Activated CD4-positive, alpha-beta T cell treated with anti-CD3 and anti-CD28 coated beads for 36 hours (primary cell): ENCODE data around the gene MARCHF5. TPM values are rescaled to one million over a fixed set of nuclear protein-coding genes. Genes with fewer than 3 reads are reported as not detected.
"Not testable (repeated sequence)": the region's sequence is repeated elsewhere in the genome, so short reads cannot be mapped to it uniquely, and the experiment has no call there.

Experiments used
- ATAC-seq: fragments of 200-7000 bp; cut with Tn5 transposase; one replicate; pipeline ENCODE4 v1.10.0; 2021; ENCODE audit warnings: mild to moderate bottlenecking, moderate library complexity
- CTCF ChIA-PET: fragments of 350-600 bp; sonication (Branson Sonifier 250); formaldehyde crosslinking; loops from one replicate; lab custom pipeline; 2021; ENCODE audit warnings: antibody characterized with exemption; lab: Charles Lee
- POLR2A ChIA-PET: fragments of 350-600 bp; sonication (Branson Sonifier 250); formaldehyde crosslinking; loops from one replicate; lab custom pipeline; 2021; ENCODE audit warnings: antibody characterized with exemption, inconsistent platforms; lab: Charles Lee
- DNase-seq: peaks from one replicate; pipeline ENCODE4 v3.0.0-alpha.2; 2020
- H3K27ac Mint-ChIP-seq: one replicate; pipeline ENCODE4 v1.8.0; 2021; ENCODE audit warnings: mixed read lengths
- H3K27me3 Mint-ChIP-seq: one replicate; pipeline ENCODE4 v1.8.0; 2021; ENCODE audit warnings: mixed read lengths
- H3K36me3 Mint-ChIP-seq: one replicate; pipeline ENCODE4 v1.8.0; 2021; ENCODE audit warnings: low read depth, mixed read lengths
- H3K4me1 Mint-ChIP-seq: one replicate; pipeline ENCODE4 v1.8.0; 2021; ENCODE audit warnings: mixed read lengths
- H3K4me3 Mint-ChIP-seq: one replicate; pipeline ENCODE4 v1.8.0; 2021; ENCODE audit warnings: mild to moderate bottlenecking, moderate library complexity, mixed read lengths
- H3K9me3 Mint-ChIP-seq: one replicate; pipeline ENCODE4 v1.8.0; 2021; ENCODE audit warnings: low read depth, mixed read lengths
- intact Hi-C, 2 experiments: fragments of 100-400 bp; cut with DNase I in 1 of 2; cut with micrococcal nuclease in 1 of 2; formaldehyde crosslinking; loops; one replicate each; pipeline versions ENCODE4 v1.14.2 to v1.15.1; 2022 to 2024; cut with DNase I, micrococcal nuclease
- total RNA-seq, 2 experiments: library from RNA; stranded (reverse); gene quantifications; one replicate each; pipeline ENCODE4 v1.2.3, GENCODE V29; 2021

The MARCHF5 gene
- total RNA-seq, 2 experiments from 2014 or later: 11.7 to 25.9 TPM

DNA sequence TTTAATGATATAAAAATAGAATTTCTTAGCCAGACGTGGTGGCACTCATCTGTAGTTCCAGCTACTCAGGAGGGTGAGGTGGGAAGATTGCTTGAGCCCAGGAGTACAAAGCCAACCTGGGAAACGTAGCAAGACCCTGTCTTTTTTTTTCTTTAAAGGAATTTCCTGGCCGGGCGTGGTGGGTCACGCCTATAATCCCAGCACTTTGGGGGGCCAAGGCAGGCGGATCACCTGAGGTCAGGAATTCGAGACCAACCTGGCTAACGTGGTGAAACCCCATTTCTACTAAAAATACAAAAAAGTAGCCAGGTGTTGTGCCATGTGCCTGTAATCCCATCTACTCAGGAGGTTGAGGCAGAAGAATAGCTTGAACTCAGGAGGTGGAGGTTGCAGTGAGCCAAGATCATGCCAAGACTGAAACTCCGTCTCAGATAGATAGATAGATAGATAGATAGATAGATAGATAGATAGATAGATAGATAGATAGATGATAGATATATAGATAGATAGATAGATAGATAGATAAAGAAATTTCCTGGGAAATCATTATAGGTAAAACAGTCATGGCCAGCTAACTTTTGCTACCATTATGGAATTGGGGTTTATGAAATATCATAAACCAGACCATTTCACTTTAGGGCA, 56.2 kb downstream of the MARCHF5 start:
- ATAC-seq, POLR2A ChIA-PET, H3K27me3 Mint-ChIP-seq, H3K27ac Mint-ChIP-seq, H3K9me3 Mint-ChIP-seq, CTCF ChIA-PET, H3K4me1 Mint-ChIP-seq, DNase-seq, intact Hi-C loops, H3K4me3 Mint-ChIP-seq: not testable (repeated sequence)
- peaks cover 18% of the 10 kb centered on the region for H3K36me3 Mint-ChIP-seq

DNA sequence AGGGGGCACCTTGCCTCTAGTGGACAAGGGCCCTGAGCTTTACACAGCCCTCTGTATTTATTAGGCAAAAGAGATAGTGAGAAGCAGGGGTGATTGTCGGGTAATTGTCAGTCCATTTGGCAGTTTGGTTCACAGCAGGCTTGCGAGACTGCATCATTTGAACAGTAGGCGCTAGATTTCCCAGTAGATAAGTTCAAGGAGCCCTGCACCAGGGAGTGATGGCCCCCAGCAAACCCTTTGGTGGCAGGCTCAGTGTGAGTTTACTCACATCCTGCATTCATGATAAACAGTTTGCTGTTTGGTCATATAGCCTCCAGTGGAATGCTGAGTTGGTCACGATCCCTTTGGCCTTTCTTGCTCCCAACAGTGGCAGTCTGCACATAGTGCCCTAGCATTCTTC, 59.4 kb downstream of the MARCHF5 start:
- POLR2A ChIA-PET: no interaction called here
- CTCF ChIA-PET: no interaction called here
- intact Hi-C loops: no loop called here
- Mint-ChIP-seq H3K4me3 (no peak overlapping the region), H3K4me1 (no peaks in the 10 kb centered on the region), H3K27ac (no peak overlapping the region), H3K36me3 (peaks cover 11% of the 10 kb centered on the region), H3K27me3 (no peaks in the 10 kb centered on the region), H3K9me3 (no peaks in the 10 kb centered on the region)
- DNase-seq: no peak
- ATAC-seq: no peak

DNA sequence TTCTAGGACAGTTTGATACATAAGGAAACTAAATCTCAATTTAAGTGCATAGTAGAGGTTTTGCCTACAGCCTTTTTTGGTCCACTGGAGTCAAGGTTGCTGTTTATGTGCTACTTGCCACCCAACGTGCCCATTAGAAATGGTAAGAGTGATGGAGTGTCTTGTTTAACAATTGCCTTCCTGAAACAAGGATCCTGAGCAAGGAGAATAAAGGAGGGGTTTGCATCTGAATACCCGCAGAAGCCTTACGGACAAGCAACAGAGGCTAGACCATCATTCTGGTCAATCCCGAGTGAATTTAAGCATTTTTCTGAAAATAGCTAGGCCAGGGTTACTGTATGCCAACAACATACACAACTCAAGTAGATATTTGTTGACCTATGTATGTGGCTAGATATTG, 63.6 kb downstream of the MARCHF5 start:
- H3K4me1 Mint-ChIP-seq: no peaks in the 10 kb centered on the region
- H3K4me3 Mint-ChIP-seq: no peak overlapping the region
- no peaks in the 10 kb centered on the region for H3K9me3 Mint-ChIP-seq
- H3K36me3 Mint-ChIP-seq: peaks cover under 1% of the 10 kb centered on the region
- CTCF ChIA-PET: no interaction called here
- DNase-seq: no peak
- no peaks in the 10 kb centered on the region for H3K27me3 Mint-ChIP-seq
- intact Hi-C loops: no loop called here
- POLR2A ChIA-PET: no interaction called here
- ATAC-seq: no peak
- no peak overlapping the region for H3K27ac Mint-ChIP-seq

DNA sequence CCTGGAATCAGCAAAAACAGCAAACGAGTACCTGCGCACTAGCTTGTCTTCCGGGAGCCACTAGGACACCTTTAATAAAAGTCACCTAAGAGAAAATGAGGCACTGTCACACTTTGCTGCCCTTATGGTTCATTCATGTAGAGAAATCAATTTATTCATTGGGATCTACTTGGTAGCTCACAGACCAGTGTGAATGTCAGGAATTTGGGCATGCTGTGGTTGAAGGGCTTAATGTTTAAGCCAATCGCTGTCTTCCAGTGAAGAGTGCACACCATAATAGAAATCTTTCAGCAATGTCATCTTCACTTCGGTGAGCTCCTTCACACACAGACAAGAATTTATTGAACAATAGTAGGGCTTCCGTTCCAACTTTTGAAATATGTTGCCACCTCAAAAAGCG, 65.1 kb downstream of the MARCHF5 start:
- ChIA-PET POLR2A (no interaction called here), CTCF (interaction anchor here (0.6 kb wide), 1 partner anchor 893 kb away, joined by 3 read pairs; no protein-coding TSS in a partner anchor)
- H3K36me3 Mint-ChIP-seq: no peaks in the 10 kb centered on the region
- ATAC-seq: no peak
- H3K9me3 Mint-ChIP-seq: no peaks in the 10 kb centered on the region
- intact Hi-C loops: no loop called here
- no peak overlapping the region for H3K27ac Mint-ChIP-seq
- peaks cover 4% of the 10 kb centered on the region for H3K27me3 Mint-ChIP-seq
- no peaks in the 10 kb centered on the region for H3K4me1 Mint-ChIP-seq
- DNase-seq: no peak
- H3K4me3 Mint-ChIP-seq: no peak overlapping the region

DNA sequence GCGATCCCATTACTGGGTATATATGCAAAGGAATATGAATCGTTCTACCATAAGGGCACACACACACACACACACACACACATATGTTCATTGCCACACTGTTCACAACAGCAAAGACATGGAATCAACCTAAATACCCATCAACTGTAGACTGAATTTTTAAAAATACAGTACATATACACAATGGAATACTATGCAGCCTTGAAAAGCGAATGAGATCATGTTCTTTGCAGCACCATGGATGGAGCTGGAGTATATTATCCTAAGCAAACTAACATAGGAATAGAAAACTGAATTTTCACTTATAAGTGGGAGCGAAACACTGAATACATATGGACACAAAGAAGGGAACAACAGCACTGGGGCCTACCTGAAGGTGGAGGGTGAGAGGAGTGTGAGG, 72.5 kb downstream of the MARCHF5 start:
- no peak for DNase-seq
- H3K27ac Mint-ChIP-seq: no peak overlapping the region
- no peak for ATAC-seq
- intact Hi-C loops: no loop called here
- H3K27me3 Mint-ChIP-seq: peaks cover 17% of the 10 kb centered on the region
- H3K4me1 Mint-ChIP-seq: no peaks in the 10 kb centered on the region
- no peak overlapping the region for H3K4me3 Mint-ChIP-seq
- POLR2A ChIA-PET: no interaction called here
- CTCF ChIA-PET: no interaction called here
- H3K9me3 Mint-ChIP-seq: peaks cover 3% of the 10 kb centered on the region
- H3K36me3 Mint-ChIP-seq: peaks cover 2% of the 10 kb centered on the region

DNA sequence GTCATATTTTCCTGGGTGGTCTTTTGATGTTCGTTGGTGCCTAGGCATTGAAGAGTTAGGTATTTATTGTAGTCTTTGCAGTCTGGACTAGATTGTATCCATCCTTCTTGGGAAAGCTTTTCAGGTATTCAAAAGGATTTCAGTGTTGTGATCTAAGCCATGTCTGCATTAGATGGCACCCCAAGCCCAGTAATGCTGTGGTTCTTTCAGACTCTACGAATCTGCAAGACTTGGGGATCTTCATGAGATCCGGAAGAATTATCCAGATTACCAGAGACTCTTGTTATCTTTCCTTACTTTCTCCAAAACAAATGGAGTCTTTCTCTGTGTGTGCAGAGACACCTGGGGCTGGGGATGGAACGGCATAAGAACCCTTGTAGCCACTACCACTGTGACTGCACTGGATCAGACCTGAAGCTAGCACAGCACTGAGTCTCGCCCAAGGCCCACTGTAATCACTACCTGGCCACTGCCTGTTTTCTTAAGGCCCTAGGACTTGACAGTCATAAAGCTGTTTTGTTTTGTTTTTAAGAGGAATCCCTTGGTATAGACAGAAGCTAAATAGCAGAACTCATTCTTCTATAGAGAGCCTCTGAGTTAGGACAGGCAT, 75.5 kb downstream of the MARCHF5 start:
- peaks cover 2% of the 10 kb centered on the region for H3K36me3 Mint-ChIP-seq
- intact Hi-C loops: no loop called here
- POLR2A ChIA-PET: no interaction called here
- no peak overlapping the region for H3K4me3 Mint-ChIP-seq
- CTCF ChIA-PET: no interaction called here
- no peak for ATAC-seq
- DNase-seq: no peak
- H3K27me3 Mint-ChIP-seq: peaks cover 9% of the 10 kb centered on the region
- H3K27ac Mint-ChIP-seq: no peak overlapping the region
- peaks cover 3% of the 10 kb centered on the region for H3K9me3 Mint-ChIP-seq
- no peaks in the 10 kb centered on the region for H3K4me1 Mint-ChIP-seq

DNA sequence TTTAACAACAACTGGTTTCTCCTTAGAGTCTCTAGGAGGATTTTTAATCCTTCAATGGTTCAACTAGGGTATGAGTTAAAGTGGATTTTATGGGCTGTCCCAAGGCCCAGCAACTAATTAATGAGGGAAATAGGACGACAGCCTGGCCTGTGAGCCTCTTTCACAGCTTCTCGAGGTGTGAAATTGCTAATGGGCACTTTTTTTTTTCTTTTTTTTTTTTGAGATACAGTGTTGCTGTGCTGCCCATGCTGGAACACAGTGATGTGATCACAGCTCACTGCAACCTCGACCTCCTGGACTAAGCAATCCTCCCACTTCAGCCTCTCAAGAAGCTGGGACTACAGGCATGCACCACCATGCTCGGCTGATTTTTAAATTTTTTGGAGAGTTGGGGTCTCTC, 87.0 kb downstream of the MARCHF5 start:
- peaks cover 9% of the 10 kb centered on the region for H3K27me3 Mint-ChIP-seq
- DNase-seq (no peak), ATAC-seq (no peak)
- ChIA-PET POLR2A (no interaction called here), CTCF (no interaction called here)
- no peaks in the 10 kb centered on the region for H3K4me1 Mint-ChIP-seq
- no peaks in the 10 kb centered on the region for H3K9me3 Mint-ChIP-seq
- no peaks in the 10 kb centered on the region for H3K36me3 Mint-ChIP-seq
- H3K27ac Mint-ChIP-seq: no peak overlapping the region
- no peak overlapping the region for H3K4me3 Mint-ChIP-seq
- intact Hi-C loops: no loop called here

DNA sequence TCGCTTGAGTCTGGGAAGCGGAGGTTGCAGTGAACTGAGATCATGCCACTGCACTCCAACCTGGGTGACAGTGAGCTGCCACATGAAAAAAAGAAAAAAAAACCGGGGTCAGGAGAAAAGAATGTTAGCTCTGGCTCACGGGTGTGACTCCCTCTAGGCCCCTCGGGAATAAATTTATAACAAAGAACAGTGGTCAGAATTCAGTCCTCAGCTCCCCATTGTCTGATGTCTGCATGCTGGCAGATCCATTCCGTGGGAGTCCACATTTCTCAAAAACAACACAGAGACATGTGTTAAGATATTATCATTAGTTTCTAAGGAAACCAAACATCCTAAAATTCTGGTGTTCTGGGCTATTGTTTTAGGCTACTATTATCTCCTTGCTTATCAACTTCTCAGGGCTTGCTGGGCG, 90.6 kb downstream of the MARCHF5 start:
- ATAC-seq (no peak), DNase-seq (no peak)
- Mint-ChIP-seq H3K4me1 (no peaks in the 10 kb centered on the region), H3K36me3 (no peaks in the 10 kb centered on the region), H3K27me3 (peaks cover 10% of the 10 kb centered on the region), H3K4me3 (no peak overlapping the region), H3K27ac (no peak overlapping the region), H3K9me3 (no peaks in the 10 kb centered on the region)
- intact Hi-C loops: no loop called here
- POLR2A ChIA-PET: no interaction called here
- CTCF ChIA-PET: interaction anchor here (0.6 kb wide), 1 partner anchor 18 kb away, joined by 3 read pairs; no protein-coding TSS in a partner anchor

DNA sequence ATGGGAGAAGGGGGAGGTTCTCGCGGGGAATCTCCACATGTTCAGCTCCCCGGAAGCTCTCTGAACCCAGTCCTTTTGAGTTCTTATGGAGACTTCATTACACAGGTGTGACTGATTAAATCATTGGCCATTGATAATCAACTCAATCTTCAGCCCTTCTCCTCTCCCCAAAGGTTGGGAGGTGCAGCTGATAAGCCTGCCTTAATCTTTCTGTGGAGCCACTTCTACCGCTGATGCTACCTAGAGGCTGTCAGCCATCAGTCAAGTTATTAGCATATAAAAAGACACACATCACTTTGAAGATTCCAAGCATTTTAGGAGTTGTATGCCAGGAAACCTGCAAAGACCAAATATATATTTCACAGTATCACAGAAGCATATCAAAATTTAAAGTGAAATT, 91.7 kb downstream of the MARCHF5 start:
- Mint-ChIP-seq H3K36me3 (no peaks in the 10 kb centered on the region), H3K27me3 (peaks cover 12% of the 10 kb centered on the region), H3K27ac (no peak overlapping the region), H3K4me3 (no peak overlapping the region), H3K4me1 (no peaks in the 10 kb centered on the region), H3K9me3 (no peaks in the 10 kb centered on the region)
- POLR2A ChIA-PET: no interaction called here
- intact Hi-C loops: no loop called here
- CTCF ChIA-PET: no interaction called here
- ATAC-seq: no peak
- DNase-seq: no peak

DNA sequence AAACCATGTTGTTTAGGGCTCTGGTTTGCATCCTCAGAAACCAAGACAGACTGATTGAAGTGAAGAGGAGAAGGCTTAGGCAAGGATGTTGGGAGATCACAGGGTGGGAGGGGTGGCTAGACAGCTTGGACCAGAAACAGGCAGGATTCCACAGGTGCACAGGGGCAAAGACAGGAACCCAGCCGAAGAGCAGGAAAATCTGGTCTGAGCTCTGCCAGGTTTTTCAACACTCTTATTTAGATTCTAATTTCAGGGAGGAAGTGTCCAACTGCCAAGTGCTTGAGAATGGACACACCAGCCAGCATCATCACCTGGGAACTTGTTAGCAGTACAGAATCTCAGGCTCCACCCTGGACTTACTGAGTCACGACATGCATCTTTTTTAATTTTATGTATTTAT, 93.8 kb downstream of the MARCHF5 start:
- POLR2A ChIA-PET: no interaction called here
- Mint-ChIP-seq H3K9me3 (no peaks in the 10 kb centered on the region), H3K4me1 (no peaks in the 10 kb centered on the region), H3K27ac (no peak overlapping the region), H3K36me3 (no peaks in the 10 kb centered on the region), H3K27me3 (peaks cover 16% of the 10 kb centered on the region), H3K4me3 (no peak overlapping the region)
- DNase-seq (no peak), ATAC-seq (no peak)
- intact Hi-C loops: no loop called here
- CTCF ChIA-PET: no interaction called here

DNA sequence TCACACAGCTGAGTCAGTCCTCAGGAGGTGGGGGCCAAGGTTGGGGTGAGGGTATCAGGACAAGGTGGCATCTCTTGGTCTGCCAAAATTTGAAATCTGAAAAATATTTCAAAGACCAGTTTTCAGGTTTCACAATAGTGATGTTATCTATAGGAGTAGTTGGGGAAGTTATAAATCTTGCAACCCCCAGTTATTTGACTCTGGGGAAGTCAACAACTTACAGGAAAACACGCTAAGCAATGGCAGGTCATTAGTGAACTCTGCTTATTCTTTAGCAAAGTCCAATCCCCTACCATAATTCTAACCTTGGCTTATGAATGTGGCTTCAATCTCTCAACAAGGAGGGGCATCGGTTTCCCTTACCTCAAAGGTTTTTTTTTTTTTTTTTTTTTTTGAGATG, 94.9 kb downstream of the MARCHF5 start:
- no peak for ATAC-seq
- Mint-ChIP-seq H3K27ac (no peak overlapping the region), H3K36me3 (no peaks in the 10 kb centered on the region), H3K4me1 (no peaks in the 10 kb centered on the region), H3K9me3 (no peaks in the 10 kb centered on the region), H3K27me3 (peaks cover 18% of the 10 kb centered on the region), H3K4me3 (no peak overlapping the region)
- ChIA-PET CTCF (no interaction called here), POLR2A (no interaction called here)
- intact Hi-C loops: no loop called here
- DNase-seq: no peak

DNA sequence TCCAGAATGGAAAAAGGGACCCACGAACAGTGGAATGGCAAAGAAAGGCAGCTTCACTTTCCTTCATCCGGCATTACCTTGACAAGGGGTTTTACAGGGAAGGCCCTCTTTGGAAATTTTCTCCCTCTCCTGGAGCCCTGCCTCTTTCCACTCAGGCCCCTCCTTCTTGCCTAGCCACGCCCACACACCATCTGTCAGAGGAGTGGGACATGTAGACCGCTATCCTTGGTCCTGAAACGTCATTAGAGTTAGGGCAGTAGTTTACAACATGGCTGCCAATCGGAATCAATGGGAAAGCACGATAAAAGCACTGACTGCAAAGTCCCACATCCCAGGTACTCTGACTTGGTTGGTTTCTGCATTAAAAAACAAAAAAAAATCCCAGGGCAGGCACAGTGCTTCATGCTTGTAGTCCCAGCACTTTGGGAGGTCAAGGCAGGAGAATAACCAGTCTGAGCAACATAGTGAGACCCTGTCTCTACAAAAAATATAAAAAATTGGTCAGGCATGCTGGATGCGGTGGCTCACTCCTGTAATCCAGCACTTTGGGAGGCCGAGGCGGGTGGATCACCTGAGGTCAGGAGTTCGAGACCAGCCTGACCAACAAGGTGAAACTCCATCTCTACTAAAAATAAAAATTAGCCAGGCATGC, 96.4 kb downstream of the MARCHF5 start:
- ATAC-seq (no peak), DNase-seq (peak; percentile 41)
- Mint-ChIP-seq H3K36me3 (no peaks in the 10 kb centered on the region), H3K4me3 (no peak overlapping the region), H3K27me3 (peaks cover 16% of the 10 kb centered on the region), H3K27ac (no peak overlapping the region), H3K4me1 (no peaks in the 10 kb centered on the region), H3K9me3 (no peaks in the 10 kb centered on the region)
- intact Hi-C loops: no loop called here
- ChIA-PET CTCF (interaction anchor here (0.8 kb wide), 1 partner anchor 268 kb away, joined by 3 read pairs; no protein-coding TSS in a partner anchor), POLR2A (no interaction called here)
